WTC11 (cell line): ENCODE measurements around the gene TMPRSS2.

ENCODE experiments used
- CTCF ChIP-seq: fragments of 200-600 bp; IDR thresholded peaks from 2 replicates; pipeline ENCODE4 v1.8.0; 2022; ENCODE audit warnings: antibody characterized with exemption
- NR3C1 ChIP-seq: sonication (generic); formaldehyde crosslinking; conservative IDR thresholded peaks from 2 replicates; pipeline ENCODE4 v1.8.1; 2023; ENCODE audit warnings: low read depth, mild to moderate bottlenecking, missing genetic modification reagents

- no peak for TF ChIP-seq CTCF
- no peak for TF ChIP-seq NR3C1
These were observed 37.9 kb downstream of the TMPRSS2 start for GRCh38 chr21:41470054-41470453.
